Panc1 (cell line): ENCODE results near the gene LMF1. TPM values are rescaled to one million over a fixed set of nuclear protein-coding genes. Genes with fewer than 3 reads are reported as not detected.

Experiments
- ATAC-seq: fragments of 200-7000 bp; cut with Tn5 transposase; 2 replicates; pipeline ENCODE4 v1.9.1; 2020; ENCODE audit warnings: mild to moderate bottlenecking, moderate library complexity
- BruUV-seq: library from RNA; stranded (reverse); fragments of 400-500 nt; replicated peaks from 2 replicates; lab custom pipeline; 2021; lab: Mats Ljungman, UMichigan
- CTCF ChIA-PET: fragments of 300-600 bp; sonication (Branson Sonifier 250); formaldehyde crosslinking; loops from one replicate; lab custom pipeline; 2022; ENCODE audit warnings: antibody characterized with exemption; lab: Charles Lee
- POLR2A ChIA-PET: fragments of 300-600 bp; sonication (Branson Sonifier 250); formaldehyde crosslinking; loops from one replicate; lab custom pipeline; 2022; ENCODE audit warnings: antibody characterized with exemption; lab: Charles Lee
- DNase-seq: peaks from one replicate; pipeline ENCODE4 v3.0.0-alpha.2; 2010; ENCODE audit warnings: low read depth, low spot score
- H3K27ac ChIP-seq: 2 replicates; pipeline ENCODE4 v1.5.1; 2011; ENCODE audit warnings: mild to moderate bottlenecking, low read length, inconsistent platforms
- H3K27me3 ChIP-seq: fragments of 200-500 bp; sonication (Bioruptor generic); 2 replicates; pipeline ENCODE4 v1.6.0; 2014; ENCODE audit warnings: low read length, inconsistent platforms; ENCODE audit not compliant: control insufficient read depth, insufficient read depth
- H3K36me3 ChIP-seq: fragments of 200-500 bp; sonication (Bioruptor generic); 2 replicates; pipeline ENCODE4 v1.5.1; 2014; ENCODE audit warnings: inconsistent platforms, mild to moderate bottlenecking, low read length, moderate library complexity; ENCODE audit not compliant: control insufficient read depth, insufficient read depth
- H3K4me1 ChIP-seq: 2 replicates; pipeline ENCODE4 v1.5.1; 2011; ENCODE audit warnings: inconsistent platforms, mild to moderate bottlenecking, low read length, moderate library complexity; ENCODE audit not compliant: control insufficient read depth, insufficient read depth
- H3K4me3 ChIP-seq, 2 experiments: 2 replicates each; pipeline ENCODE4 v1.5.1; 2011 to 2012; ENCODE audit warnings: low read depth in 2 of 2, low read length in 2 of 2, mild to moderate bottlenecking in 2 of 2, inconsistent platforms in 1 of 2, moderate library complexity in 1 of 2
- H3K9me3 ChIP-seq: fragments of 200-500 bp; sonication (Bioruptor generic); 2 replicates; pipeline ENCODE4 v1.5.1; 2014; ENCODE audit warnings: low read depth, mild to moderate bottlenecking, inconsistent platforms, low read length, moderate library complexity; ENCODE audit not compliant: control insufficient read depth, insufficient read depth
- POLR2AphosphoS5 ChIP-seq: IDR thresholded peaks from 2 replicates; pipeline ENCODE4 v1.6.1; 2012; ENCODE audit warnings: mild to moderate bottlenecking, low read depth, low read length, moderate library complexity
- SIN3A ChIP-seq: IDR thresholded peaks from 2 replicates; pipeline ENCODE4 v1.6.1; 2012; ENCODE audit warnings: low read depth, mild to moderate bottlenecking, low read length, moderate library complexity, borderline replicate concordance; ENCODE audit not compliant: insufficient read depth
- TCF7L2 ChIP-seq: IDR thresholded peaks from 2 replicates; pipeline ENCODE4 v1.6.1; 2011; ENCODE audit warnings: mild to moderate bottlenecking, low read depth, low read length, inconsistent platforms
- in situ Hi-C: cut with HindIII; loops from 2 replicates; pipeline ENCODE4 v1.10.0; 2016; ENCODE audit warnings: low sequenced_read_pairs, low pct_unique_long_range_greater_than_20kb
- intact Hi-C: fragments of 100-400 bp; cut with micrococcal nuclease; formaldehyde crosslinking; loops from one replicate; pipeline ENCODE4 v1.10.0; 2022; ENCODE audit not compliant: unreplicated experiment
- total RNA-seq: library from RNA; stranded (reverse); gene quantifications from one replicate; pipeline ENCODE4 v1.2.1, GENCODE V29; 2021; ENCODE audit not compliant: unreplicated experiment
- TF ChIP-seq, protein P1 (sequence below): fragments of 450-650 bp; IDR thresholded peaks from 2 replicates; pipeline ENCODE4 v1.5.1; 2017; ENCODE audit warnings: mild to moderate bottlenecking
- TF ChIP-seq, protein P2 (sequence below), 2 experiments: IDR thresholded peaks; 2 replicates each; pipeline ENCODE4 v1.6.1; 2011 to 2012; ENCODE audit warnings: low read depth in 2 of 2, control low read depth in 1 of 2, low read length in 1 of 2, mild to moderate bottlenecking in 1 of 2, moderate library complexity in 1 of 2; ENCODE audit not compliant: insufficient read depth in 1 of 2

The LMF1 gene
- total RNA-seq, 1 experiment from 2014 or later, result 24.3 TPM

DNA sequence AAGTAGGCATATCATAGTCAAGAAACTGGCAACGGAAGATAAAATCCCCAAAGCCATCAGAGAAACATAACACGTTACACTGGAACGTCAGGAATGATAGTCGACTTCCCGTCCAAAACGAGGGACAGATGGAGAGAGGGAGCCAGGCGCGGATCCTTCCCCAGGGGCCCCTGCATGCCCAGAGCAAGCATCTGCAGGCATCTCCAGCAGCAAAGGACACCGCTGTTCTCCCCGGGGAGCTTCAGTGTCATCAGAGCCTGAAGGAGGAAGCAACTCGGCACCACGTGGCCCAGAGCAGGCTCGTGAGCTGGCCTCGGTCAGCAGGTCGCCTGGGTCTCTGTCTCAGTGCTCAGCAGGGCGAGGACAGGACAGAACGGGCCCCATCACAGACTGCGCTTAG, 50.1 kb downstream of the LMF1 start:
- intact Hi-C loops, result no loop called here
- POLR2A ChIA-PET, result no interaction called here
- in situ Hi-C loops, result no loop called here
- no peaks in the 10 kb centered on the region for H3K27me3 ChIP-seq
- H3K27ac ChIP-seq, result no peak overlapping the region
- TF ChIP-seq, protein P1, sequence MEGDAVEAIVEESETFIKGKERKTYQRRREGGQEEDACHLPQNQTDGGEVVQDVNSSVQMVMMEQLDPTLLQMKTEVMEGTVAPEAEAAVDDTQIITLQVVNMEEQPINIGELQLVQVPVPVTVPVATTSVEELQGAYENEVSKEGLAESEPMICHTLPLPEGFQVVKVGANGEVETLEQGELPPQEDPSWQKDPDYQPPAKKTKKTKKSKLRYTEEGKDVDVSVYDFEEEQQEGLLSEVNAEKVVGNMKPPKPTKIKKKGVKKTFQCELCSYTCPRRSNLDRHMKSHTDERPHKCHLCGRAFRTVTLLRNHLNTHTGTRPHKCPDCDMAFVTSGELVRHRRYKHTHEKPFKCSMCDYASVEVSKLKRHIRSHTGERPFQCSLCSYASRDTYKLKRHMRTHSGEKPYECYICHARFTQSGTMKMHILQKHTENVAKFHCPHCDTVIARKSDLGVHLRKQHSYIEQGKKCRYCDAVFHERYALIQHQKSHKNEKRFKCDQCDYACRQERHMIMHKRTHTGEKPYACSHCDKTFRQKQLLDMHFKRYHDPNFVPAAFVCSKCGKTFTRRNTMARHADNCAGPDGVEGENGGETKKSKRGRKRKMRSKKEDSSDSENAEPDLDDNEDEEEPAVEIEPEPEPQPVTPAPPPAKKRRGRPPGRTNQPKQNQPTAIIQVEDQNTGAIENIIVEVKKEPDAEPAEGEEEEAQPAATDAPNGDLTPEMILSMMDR, result no peak
- no peak for TF ChIP-seq TCF7L2
- no peaks in the 10 kb centered on the region for H3K4me1 ChIP-seq
- no TSS peak for BruUV-seq
- no peaks in the 10 kb centered on the region for H3K9me3 ChIP-seq
- H3K4me3 ChIP-seq, result no peak overlapping the region
- no peak for DNase-seq
- ATAC-seq, result no peak
- no peaks in the 10 kb centered on the region for H3K36me3 ChIP-seq
- CTCF ChIA-PET, result no interaction called here

DNA sequence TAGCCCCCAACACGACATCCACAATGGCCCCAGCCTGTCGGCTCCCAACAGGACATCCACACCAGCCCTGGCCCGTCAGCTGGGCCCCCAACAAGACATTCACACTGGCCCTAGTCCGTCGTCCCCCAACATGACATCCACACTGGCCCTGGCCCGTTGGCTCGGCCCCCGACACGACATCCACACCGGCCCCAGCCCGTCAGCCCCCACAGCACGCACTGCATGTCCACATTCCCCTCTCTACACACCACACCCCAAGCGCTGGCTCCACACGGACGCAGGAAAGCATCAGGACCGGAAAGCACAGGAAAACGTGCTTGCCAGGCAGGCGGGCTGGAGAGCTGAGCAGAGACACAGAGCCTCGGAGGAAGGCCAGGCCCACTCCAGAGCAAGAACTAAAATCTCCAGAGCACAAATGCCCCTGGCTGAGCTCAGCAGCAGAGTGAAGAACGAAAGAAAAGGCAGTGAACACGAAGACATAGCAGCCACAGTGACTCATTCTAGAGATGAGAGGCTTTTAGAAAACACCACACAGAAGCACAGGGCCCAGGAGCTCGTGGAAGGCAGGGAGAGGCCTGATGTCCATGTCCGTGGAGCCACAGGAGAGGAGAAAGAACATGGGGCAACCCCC, 50.6 kb downstream of the LMF1 start:
- intact Hi-C loops (no loop called here), in situ Hi-C loops (no loop called here)
- no peaks in the 10 kb centered on the region for H3K9me3 ChIP-seq
- ChIA-PET POLR2A (no interaction called here), CTCF (no interaction called here)
- no peak for ATAC-seq
- no peak overlapping the region for H3K4me3 ChIP-seq
- H3K27me3 ChIP-seq, result no peaks in the 10 kb centered on the region
- TF ChIP-seq, protein P1, result no peak
- TF ChIP-seq SIN3A (no peak), TCF7L2 (no peak), POLR2AphosphoS5 (no peak)
- TF ChIP-seq, protein P2, sequence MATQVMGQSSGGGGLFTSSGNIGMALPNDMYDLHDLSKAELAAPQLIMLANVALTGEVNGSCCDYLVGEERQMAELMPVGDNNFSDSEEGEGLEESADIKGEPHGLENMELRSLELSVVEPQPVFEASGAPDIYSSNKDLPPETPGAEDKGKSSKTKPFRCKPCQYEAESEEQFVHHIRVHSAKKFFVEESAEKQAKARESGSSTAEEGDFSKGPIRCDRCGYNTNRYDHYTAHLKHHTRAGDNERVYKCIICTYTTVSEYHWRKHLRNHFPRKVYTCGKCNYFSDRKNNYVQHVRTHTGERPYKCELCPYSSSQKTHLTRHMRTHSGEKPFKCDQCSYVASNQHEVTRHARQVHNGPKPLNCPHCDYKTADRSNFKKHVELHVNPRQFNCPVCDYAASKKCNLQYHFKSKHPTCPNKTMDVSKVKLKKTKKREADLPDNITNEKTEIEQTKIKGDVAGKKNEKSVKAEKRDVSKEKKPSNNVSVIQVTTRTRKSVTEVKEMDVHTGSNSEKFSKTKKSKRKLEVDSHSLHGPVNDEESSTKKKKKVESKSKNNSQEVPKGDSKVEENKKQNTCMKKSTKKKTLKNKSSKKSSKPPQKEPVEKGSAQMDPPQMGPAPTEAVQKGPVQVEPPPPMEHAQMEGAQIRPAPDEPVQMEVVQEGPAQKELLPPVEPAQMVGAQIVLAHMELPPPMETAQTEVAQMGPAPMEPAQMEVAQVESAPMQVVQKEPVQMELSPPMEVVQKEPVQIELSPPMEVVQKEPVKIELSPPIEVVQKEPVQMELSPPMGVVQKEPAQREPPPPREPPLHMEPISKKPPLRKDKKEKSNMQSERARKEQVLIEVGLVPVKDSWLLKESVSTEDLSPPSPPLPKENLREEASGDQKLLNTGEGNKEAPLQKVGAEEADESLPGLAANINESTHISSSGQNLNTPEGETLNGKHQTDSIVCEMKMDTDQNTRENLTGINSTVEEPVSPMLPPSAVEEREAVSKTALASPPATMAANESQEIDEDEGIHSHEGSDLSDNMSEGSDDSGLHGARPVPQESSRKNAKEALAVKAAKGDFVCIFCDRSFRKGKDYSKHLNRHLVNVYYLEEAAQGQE (IDR thresholded peaks at IDR 0.05; ENCODE audit: insufficient read depth in 1 of 2, low read depth in 2 of 2, low read length in 1 of 2), result no peak
- no peak overlapping the region for H3K27ac ChIP-seq
- no peak for DNase-seq
- H3K36me3 ChIP-seq, result no peaks in the 10 kb centered on the region
- H3K4me1 ChIP-seq, result no peaks in the 10 kb centered on the region
- no TSS peak for BruUV-seq
